HEK293T (cell line): ENCODE measurements around the gene BAHCC1.

Experiments used
- BHLHE40 ChIP-seq: fragments of 450-650 bp; IDR thresholded peaks from 2 replicates; pipeline ENCODE4 v1.6.1; 2016; ENCODE audit warnings: mild to moderate bottlenecking, moderate library complexity, borderline replicate concordance
- ELF4 ChIP-seq: fragments of 450-650 bp; IDR thresholded peaks from 2 replicates; pipeline ENCODE4 v1.6.1; 2017; ENCODE audit warnings: antibody characterized with exemption
- NFRKB ChIP-seq: fragments of 450-650 bp; IDR thresholded peaks from 2 replicates; pipeline ENCODE4 v1.6.1; 2016; ENCODE audit warnings: mild to moderate bottlenecking, moderate library complexity
- SUZ12 ChIP-seq: fragments of 450-650 bp; IDR thresholded peaks from 2 replicates; pipeline ENCODE4 v1.6.1; 2016; ENCODE audit warnings: mild to moderate bottlenecking
- TARDBP ChIP-seq: fragments of 450-650 bp; IDR thresholded peaks from 2 replicates; pipeline ENCODE4 v1.6.1; 2016

GRCh38 chr17:81374890-81375289, 20.4 kb upstream of the BAHCC1 start:
- TF ChIP-seq TARDBP, result no peak
- no peak for TF ChIP-seq BHLHE40
- TF ChIP-seq ELF4, result no peak
- TF ChIP-seq NFRKB, result no peak
- no peak for TF ChIP-seq SUZ12
